Testis (tissue), 2 donors: Measurements from ENCODE around the gene PXDN.

Experiments
- CTCF ChIP-seq, 3 experiments: fragments of 450-650 bp in 2 of 3; fragments of 200-600 bp in 1 of 3; sonication (generic) in 1 of 3; IDR thresholded peaks; one replicate each; pipeline ENCODE4 v1.5.1; 2016 to 2019; ENCODE audit warnings: antibody characterized with exemption in 3 of 3, mild to moderate bottlenecking in 2 of 3, moderate library complexity in 1 of 3
- POLR2A ChIP-seq: fragments of 450-650 bp; IDR thresholded peaks from one replicate; pipeline ENCODE4 v1.6.1; 2017; ENCODE audit warnings: antibody characterized with exemption, mild to moderate bottlenecking, moderate library complexity

DNA sequence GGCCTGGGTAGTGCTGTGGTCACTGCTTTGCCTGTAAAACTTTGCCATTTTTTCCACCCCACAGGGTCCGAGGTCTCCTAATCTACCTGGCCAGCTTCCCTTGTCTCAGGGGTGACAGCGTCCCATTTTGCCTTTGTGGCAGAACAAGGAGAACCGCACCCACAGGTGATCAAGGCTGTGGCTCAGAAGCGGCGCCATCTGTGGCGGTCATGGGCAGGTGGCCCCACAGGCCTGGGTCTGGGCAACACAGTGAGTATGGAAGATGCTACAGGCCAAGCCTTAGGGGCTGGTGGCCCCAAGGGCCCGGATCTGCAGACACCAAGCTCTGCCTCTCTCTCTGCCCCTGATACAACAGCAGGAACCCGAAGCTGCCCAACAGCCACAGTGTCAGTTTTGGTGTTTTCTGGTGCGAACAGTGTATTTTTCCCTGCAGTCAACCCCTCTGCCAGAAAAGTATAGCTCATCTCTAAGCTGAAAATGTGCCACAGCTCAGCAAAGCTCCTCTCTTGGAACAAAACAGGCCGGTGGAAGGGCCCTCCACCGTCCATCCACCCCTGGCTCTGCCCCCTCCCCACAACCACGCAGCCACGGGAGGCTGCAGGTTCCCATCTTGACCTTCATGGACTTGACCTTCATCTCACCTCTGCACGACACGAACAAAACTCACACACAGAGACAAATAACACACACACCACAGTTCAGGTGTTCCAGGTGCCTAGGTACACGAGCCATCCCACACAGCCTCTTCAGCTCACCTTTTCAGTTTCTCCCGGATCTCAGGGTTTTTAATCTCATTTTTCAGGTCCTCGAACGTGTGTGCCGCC lies 96.7 kb downstream of the PXDN start:
- TF ChIP-seq CTCF (IDR thresholded peaks at IDR 0.05) = no peak
- no peak for TF ChIP-seq POLR2A
